Measurements from ENCODE around the gene PCDH1.
A peak's percentile ranks its signal among the peaks of the same experiment; 100 is the strongest.

PCDH1 gene

DNA sequence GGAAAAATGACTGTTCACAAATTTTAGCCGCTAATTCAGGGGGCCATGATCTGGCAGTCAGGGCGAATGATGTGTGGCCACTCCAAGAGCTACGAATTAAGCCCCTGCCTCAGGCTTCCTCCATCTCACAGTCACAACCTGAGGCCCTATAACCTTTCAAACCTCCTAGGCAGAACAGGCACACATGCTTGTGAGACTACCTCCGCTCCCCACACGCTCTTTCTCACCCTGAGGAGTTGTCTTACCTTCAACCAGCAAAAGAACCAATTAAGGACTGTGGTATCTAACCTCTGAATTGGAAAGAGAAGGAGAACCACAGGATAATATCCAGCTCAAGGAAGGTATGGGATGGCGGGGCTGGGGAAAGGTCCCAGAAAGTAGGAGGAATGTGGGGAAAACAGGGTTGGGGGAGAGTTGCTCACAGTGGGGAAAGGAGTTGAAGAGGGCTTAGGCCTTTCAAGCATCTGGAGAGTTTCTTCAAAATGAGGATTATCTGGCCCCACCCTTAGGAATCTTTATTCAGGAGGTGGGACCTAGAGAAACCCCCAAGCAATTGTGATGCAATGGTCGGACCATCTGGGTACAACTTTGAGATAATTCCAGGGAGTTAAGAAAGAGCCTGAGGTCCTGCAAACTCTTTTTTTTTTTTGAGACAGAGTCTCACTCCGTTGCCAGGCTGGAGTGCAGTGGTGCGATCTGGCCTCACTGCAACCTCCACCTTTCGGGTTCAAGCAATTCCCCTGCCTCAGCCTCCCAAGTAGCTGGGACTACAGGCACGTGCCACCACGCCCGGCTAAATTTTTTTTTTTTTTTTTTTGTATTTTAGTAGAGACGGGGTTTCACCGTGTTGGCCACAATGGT lies 5.5 kb downstream of the PCDH1 start:
- no peak for DNase-seq

GRCh38 chr5:141871870-141872269 lies 6.3 kb downstream of the PCDH1 start:
- no peak for DNase-seq

DNA sequence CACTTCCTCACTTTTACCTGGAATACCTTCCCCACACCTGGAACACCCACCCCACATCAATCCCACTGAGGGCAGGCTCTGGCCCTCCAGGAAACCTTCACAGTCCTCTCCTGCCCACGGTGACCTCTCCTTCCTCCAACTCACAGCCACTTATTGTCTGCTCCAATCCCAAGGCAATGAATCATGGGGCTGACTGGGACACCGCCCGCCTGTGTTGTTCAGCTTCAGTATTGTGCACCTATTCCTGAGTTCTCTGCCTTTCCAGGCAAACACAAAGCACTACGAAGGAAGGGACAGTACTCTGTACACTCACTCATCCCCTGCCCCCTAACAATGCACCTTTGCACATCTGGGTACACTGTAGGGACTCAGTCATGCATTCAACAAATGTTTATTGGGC lies 7.3 kb downstream of the PCDH1 start:
- DNase-seq, result no peak

- no peak for DNase-seq
Observed at GRCh38 chr5:141870228-141870627, 8.0 kb downstream of the PCDH1 start.

DNA sequence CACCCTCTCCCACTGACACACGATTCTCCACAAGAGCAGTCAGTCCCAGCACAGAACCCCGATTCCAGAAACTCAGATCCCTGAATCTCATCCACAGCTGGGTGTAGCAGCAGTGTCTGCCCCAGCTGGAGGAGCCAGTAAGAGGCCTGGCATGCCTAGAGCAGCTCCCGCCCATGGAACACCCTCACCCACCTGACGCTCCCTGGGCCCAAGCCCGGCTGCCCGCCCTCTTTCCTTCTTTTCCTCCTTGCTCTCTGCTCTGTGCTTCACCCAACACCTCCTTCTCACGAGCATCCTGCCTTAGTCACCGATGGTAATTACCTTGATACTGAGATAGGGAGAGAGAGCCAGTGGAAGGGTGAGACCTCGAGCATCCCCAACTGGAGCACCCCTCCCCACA lies 8.7 kb downstream of the PCDH1 start:
- DNase-seq, result no peak

GRCh38 chr5:141869040-141869439 lies 9.2 kb downstream of the PCDH1 start:
- DNase-seq, result no peak

DNA sequence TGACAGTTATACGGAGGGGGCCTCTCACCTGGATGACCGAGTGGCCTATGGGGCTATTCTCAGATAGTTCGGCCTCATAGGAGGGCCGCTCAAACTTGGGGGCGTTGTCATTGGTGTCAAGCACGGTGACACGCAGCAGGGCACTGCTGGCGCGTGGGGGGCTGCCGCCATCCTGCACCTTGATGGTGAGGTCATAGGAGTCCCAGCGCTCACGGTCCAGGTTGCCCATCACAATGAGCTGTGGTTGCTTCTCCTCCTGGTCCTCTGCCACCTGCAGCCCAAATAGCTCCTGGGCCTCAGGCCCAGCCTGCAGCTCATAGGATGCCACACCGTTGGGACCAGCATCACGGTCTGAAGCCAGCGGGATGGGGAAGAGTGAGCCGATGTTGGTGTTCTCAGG lies 9.7 kb downstream of the PCDH1 start:
- DNase-seq, result no peak

DNA sequence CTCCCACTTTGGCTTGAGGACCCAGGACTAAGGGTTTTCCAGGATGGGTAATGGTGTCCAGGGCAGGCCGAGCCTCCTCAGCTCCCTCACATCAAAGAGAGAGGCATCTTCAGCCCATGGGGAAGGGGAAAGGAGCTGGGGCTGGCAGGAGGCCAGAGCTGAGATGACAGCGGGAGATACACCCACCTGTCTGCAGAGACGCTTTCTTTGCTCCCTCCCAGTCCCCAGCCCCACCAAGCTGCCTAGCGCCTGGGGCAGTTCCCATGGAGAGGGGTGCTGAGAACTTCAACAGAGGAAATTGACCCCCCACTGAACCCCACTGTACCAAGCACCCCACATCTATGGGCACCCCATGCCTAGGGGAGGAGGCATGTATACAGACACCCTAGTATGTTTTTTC lies 10.6 kb downstream of the PCDH1 start:
- no peak for DNase-seq

GRCh38 chr5:141867139-141867538 lies 11.1 kb downstream of the PCDH1 start:
- no peak for DNase-seq

- no peak for DNase-seq
Observed at GRCh38 chr5:141866096-141866495, 12.1 kb downstream of the PCDH1 start.

DNA sequence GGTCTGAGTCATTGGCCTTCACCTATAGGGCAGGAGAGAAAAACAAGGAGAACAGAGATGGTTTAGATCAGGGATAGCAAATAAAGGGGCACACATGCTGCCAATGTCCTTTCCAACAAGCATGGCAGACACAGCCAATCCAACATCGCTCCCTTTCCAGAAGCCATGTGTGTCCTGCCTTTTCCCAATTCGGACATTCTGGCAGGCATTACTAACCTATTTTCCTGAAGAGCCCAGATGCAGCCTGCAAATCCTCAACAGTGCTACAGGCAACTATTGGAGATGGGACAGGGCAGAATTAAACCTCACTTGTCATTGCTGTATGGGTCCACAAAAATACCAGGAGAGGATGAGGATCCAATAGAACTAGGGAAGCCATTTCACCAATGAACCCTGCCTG lies 12.8 kb downstream of the PCDH1 start:
- DNase-seq, result no peak

GRCh38 chr5:141864371-141865370 lies 13.5 kb downstream of the PCDH1 start:
- DNase-seq, result no peak

- no peak for DNase-seq
Observed at GRCh38 chr5:141863569-141864178, 14.5 kb downstream of the PCDH1 start.

- no peak for DNase-seq
Observed at GRCh38 chr5:141862936-141863543, 15.2 kb downstream of the PCDH1 start.

DNA sequence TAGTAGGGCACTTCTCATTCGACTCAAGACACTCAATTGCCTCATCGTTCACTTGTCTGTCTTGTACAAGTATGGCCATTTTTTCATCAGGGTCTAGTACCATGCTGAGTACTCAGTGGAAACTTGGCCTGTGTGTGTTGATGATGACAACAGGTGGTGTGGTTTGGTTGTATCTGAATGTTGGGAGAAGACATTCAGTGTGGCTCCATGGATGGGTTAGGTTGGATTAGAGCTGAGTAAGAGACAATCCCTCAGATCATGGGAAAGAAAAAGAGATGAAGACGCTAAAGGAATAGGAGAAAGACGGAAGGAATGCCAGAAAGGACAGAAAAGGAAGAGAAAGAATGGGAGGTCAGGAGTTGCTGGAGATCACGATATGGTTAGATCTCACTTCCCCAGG lies 17.0 kb downstream of the PCDH1 start:
- DNase-seq, result no peak

DNA sequence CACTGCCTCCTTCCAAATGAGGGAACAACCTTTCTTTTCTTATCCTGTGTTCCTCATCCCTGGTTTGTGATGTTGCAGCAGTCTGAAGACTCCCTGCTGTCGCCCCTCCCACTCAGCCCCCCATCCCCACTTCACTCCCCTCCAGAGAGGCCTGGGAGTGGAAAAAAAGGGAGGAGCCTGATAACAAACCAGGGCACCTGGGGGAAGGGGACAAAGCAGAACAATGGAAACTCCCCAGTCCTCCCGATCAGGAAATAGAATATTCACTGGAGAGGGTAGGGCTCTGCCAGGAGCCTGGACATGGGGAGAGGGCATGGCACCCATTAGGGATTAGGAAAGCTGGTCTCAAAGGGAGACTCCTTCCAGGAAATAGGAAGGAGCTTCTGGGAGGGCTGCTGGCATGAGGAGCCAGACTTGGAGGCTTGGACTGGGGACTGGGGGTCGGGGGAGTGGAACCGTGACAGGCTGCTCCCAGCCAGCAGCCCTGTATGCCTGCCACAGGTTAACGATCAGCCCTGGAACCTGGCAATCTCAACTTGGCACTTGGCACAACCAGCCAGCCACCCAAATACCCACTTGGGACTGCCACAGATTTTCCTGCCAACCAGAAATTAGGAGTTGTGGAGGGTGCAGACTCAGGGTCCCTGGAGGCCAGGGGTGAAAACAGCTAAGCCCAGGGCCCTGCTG lies 20.0 kb downstream of the PCDH1 start:
- DNase-seq, result peak; percentile 27

GRCh38 chr5:141857226-141857625 lies 21.0 kb downstream of the PCDH1 start:
- no peak for DNase-seq

GRCh38 chr5:141856037-141856790 lies 22.0 kb downstream of the PCDH1 start:
- DNase-seq, result no peak

DNA sequence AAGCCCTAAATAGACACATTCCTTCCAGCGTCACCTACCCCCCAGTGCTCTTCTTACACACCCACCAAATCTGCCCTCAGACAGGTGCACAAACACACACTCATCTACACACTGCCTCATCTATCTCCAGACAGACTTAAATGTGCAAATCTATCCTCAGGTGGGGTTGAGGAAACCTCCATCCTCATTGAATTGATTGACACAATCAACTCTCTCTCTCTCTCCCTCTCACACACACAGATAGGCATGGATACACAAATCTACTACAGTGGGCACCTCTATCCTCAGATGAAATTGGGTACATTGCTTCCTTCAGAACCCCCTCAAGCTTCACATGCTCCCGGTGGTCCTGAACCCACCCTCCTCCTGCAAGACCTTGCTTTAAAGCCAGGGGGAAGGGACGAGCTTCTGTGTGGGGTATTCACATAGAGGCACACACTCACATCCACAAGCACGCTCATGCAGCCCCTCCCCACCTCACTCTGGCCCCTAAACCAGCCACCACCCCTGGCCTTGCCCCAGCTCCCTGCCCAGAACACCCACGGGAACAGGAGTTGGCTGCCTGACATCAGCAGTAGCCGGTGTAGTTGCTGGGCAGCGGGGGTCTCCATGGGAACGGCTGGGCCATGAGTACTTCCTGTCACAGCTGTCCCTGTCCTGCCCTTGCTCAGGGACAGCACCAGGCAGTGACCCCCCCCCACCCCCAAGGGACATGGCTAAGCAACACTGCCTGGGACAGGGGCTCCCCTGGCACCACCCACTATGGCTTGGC lies 22.8 kb downstream of the PCDH1 start:
- peak; percentile 75 for DNase-seq

DNA sequence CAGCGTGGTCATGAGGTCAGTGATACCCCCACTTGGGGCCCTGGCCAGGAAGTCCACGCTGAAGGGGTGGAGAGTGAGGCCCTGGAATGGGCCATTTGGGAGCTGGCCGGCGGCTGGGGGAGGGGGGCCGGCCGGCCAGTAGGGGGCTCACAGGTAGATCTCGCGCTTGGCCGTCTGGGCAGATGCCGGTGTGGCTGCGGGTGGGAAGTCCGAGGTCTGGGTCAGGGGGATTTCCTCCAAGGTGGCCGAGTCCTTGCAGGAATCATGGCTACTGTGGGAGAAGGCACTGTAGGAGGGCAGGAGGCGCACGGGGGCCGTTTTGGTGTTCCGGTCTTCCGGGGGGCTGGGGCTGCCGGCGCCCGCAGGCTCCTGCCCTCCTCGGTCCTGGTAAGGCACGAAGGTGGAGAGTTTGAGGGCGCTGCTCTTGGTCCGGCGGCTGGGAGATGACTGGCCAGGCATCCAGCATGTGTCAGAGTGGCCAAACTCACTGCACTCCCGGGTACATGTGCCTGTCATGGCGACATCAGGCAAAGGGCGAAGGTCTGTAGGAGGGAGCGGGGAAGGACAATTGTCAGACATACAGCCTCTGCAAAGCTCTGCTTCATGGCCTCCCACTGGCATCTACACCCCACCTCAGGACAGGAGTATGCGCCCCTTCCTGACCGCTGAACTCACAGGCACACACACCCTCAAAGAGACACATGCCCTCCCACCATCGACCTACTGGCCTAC lies 24.1 kb downstream of the PCDH1 start:
- no peak for DNase-seq
